Measurements from ENCODE around the gene PFKM.

Gene PFKM

DNA sequence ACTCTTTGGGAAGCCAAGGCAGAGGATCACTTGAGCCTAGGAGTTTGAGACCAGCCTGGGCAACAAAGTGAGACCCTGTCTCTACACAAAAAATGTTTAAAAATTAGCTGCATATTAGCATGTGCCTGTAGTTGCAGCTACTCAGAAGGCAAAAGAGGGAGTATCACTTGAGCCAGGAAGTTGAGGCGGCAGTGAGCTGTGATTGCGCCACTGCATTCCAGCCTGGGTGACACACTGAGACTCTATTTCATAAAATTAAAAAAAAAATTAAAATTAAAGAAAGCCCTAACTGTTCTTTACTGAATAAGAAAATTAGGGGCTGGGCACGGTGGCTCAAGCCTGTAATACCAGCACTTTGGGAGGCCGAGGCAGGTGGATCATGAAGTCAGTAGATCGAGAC lies 40.3 kb upstream of the PFKM start:
- no peaks in the 10 kb centered on the region for H3K4me1 ChIP-seq (ENCODE audit: low read length)
- H3K27me3 ChIP-seq (ENCODE audit: low read depth, low read length): no peaks in the 10 kb centered on the region
- H3K79me2 ChIP-seq (ENCODE audit: low read length): no peaks in the 10 kb centered on the region
- H3K27ac ChIP-seq (ENCODE audit: low read length): no peak overlapping the region
- TF ChIP-seq, protein P1, sequence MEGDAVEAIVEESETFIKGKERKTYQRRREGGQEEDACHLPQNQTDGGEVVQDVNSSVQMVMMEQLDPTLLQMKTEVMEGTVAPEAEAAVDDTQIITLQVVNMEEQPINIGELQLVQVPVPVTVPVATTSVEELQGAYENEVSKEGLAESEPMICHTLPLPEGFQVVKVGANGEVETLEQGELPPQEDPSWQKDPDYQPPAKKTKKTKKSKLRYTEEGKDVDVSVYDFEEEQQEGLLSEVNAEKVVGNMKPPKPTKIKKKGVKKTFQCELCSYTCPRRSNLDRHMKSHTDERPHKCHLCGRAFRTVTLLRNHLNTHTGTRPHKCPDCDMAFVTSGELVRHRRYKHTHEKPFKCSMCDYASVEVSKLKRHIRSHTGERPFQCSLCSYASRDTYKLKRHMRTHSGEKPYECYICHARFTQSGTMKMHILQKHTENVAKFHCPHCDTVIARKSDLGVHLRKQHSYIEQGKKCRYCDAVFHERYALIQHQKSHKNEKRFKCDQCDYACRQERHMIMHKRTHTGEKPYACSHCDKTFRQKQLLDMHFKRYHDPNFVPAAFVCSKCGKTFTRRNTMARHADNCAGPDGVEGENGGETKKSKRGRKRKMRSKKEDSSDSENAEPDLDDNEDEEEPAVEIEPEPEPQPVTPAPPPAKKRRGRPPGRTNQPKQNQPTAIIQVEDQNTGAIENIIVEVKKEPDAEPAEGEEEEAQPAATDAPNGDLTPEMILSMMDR (IDR thresholded peaks at IDR 0.05; ENCODE audit: low read depth, low read length): no peak
- TF ChIP-seq EZH2phosphoT487 (IDR thresholded peaks at IDR 0.05; ENCODE audit: low read depth): no peak
- H3K36me3 ChIP-seq (replicated peaks; ENCODE audit: low read depth, low read length): peaks cover 34% of the 10 kb centered on the region
- H3K9ac ChIP-seq (ENCODE audit: low read length): no peak overlapping the region
- H4K20me1 ChIP-seq (ENCODE audit: insufficient read depth, low read length): no peaks in the 10 kb centered on the region
- H3K4me2 ChIP-seq (ENCODE audit: low read length): no peak overlapping the region
- H3K4me3 ChIP-seq (ENCODE audit: low read length): no peak overlapping the region
- no peak overlapping the region for H2AFZ ChIP-seq (ENCODE audit: low read depth, low read length)
- H3K9me3 ChIP-seq (ENCODE audit: insufficient read depth, low read length): no peaks in the 10 kb centered on the region

DNA sequence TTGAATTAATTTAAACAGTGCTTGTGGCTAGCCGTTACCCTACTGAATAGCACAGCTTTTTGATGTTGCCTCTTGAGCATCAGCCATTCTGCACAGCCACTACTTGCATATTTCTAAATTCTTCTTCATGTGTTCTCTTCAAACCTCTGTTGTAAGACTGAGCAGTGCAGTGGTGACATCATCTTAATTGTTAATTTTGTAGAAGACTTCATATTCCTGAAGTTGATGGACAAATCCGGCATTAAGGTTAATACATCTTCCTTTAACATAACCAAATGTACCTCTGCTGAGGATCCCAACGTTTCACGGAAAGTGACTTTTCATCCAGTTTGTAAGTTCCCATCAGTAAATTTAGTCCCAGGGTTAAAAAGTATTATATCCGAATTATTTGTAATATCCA lies 38.9 kb upstream of the PFKM start:
- Histone ChIP-seq H2AFZ (ENCODE audit: low read depth, low read length) (no peak overlapping the region), H3K27ac (ENCODE audit: low read length) (no peak overlapping the region), H3K27me3 (ENCODE audit: low read depth, low read length) (no peaks in the 10 kb centered on the region), H3K4me3 (ENCODE audit: low read length) (no peak overlapping the region), H3K79me2 (ENCODE audit: low read length) (no peaks in the 10 kb centered on the region), H3K9ac (ENCODE audit: low read length) (no peak overlapping the region), H3K36me3 (replicated peaks; ENCODE audit: low read depth, low read length) (peaks cover 29% of the 10 kb centered on the region), H3K4me2 (ENCODE audit: low read length) (no peak overlapping the region), H3K4me1 (ENCODE audit: low read length) (peaks cover 8% of the 10 kb centered on the region), H3K9me3 (ENCODE audit: insufficient read depth, low read length) (no peaks in the 10 kb centered on the region), H4K20me1 (ENCODE audit: insufficient read depth, low read length) (no peaks in the 10 kb centered on the region)
- TF ChIP-seq EZH2phosphoT487 (IDR thresholded peaks at IDR 0.05; ENCODE audit: low read depth): no peak
- TF ChIP-seq, protein P1 (IDR thresholded peaks at IDR 0.05; ENCODE audit: low read depth, low read length): no peak

DNA sequence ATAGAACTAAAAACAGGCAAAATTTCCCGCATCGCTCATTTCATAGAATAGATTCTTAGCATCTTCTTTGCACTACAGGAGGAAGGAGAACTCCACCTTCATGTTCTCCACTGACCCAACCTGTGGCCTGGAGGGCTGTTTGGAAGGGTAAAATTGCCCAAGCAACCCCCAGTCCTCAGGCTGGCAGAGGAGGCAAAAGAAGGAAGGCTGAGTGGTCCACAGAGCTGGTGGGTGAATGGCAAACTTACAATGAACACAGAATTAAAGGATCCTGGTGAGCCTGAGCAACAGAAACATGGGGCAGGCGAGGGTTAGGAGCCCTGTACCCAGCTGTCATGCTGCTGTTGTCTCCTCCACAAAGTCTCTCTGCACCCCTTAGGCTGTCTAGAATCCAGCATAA lies 38.3 kb upstream of the PFKM start:
- H3K9me3 ChIP-seq (ENCODE audit: insufficient read depth, low read length): no peaks in the 10 kb centered on the region
- H3K27ac ChIP-seq (ENCODE audit: low read length): no peak overlapping the region
- no peaks in the 10 kb centered on the region for H3K79me2 ChIP-seq (ENCODE audit: low read length)
- H3K36me3 ChIP-seq (replicated peaks; ENCODE audit: low read depth, low read length): peaks cover 31% of the 10 kb centered on the region
- H2AFZ ChIP-seq (ENCODE audit: low read depth, low read length): no peak overlapping the region
- no peaks in the 10 kb centered on the region for H4K20me1 ChIP-seq (ENCODE audit: insufficient read depth, low read length)
- H3K4me1 ChIP-seq (ENCODE audit: low read length): peaks cover 8% of the 10 kb centered on the region
- H3K27me3 ChIP-seq (ENCODE audit: low read depth, low read length): no peaks in the 10 kb centered on the region
- no peak overlapping the region for H3K4me2 ChIP-seq (ENCODE audit: low read length)
- no peak overlapping the region for H3K4me3 ChIP-seq (ENCODE audit: low read length)
- no peak overlapping the region for H3K9ac ChIP-seq (ENCODE audit: low read length)
- TF ChIP-seq EZH2phosphoT487 (IDR thresholded peaks at IDR 0.05; ENCODE audit: low read depth): no peak
- TF ChIP-seq, protein P1 (IDR thresholded peaks at IDR 0.05; ENCODE audit: low read depth, low read length): no peak

DNA sequence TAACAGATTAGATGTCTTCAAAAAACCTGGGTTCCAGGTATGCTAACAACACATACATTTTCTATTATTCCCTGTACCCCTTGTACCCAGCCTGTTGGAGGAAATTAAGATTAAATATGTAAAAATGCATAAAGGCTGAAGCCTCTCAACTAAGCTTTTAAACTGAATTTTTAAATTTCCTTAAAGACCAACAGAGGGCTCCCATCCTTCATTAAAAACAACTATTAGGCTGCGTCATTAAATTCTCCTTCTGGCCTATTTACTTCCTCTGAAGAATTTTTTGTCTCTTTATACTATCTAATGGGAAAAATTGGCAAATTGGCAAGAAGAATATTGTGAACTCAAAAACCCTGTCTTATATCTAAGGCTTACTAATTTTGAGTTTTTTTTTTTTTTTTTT lies 35.1 kb upstream of the PFKM start:
- peaks cover 8% of the 10 kb centered on the region for H3K4me1 ChIP-seq (ENCODE audit: low read length)
- H3K9me3 ChIP-seq (ENCODE audit: insufficient read depth, low read length): no peaks in the 10 kb centered on the region
- H4K20me1 ChIP-seq (ENCODE audit: insufficient read depth, low read length): no peaks in the 10 kb centered on the region
- no peaks in the 10 kb centered on the region for H3K27me3 ChIP-seq (ENCODE audit: low read depth, low read length)
- H3K27ac ChIP-seq (ENCODE audit: low read length): no peak overlapping the region
- H3K9ac ChIP-seq (ENCODE audit: low read length): no peak overlapping the region
- H2AFZ ChIP-seq (ENCODE audit: low read depth, low read length): no peak overlapping the region
- TF ChIP-seq EZH2phosphoT487 (IDR thresholded peaks at IDR 0.05; ENCODE audit: low read depth): no peak
- TF ChIP-seq, protein P1 (IDR thresholded peaks at IDR 0.05; ENCODE audit: low read depth, low read length): peak; percentile 30
- H3K4me3 ChIP-seq (ENCODE audit: low read length): no peak overlapping the region
- peaks cover 34% of the 10 kb centered on the region for H3K36me3 ChIP-seq (replicated peaks; ENCODE audit: low read depth, low read length)
- no peak overlapping the region for H3K4me2 ChIP-seq (ENCODE audit: low read length)
- H3K79me2 ChIP-seq (ENCODE audit: low read length): no peaks in the 10 kb centered on the region

Measured in OCI-LY3 (cell line).